Esophagus squamous epithelium (tissue), 4 donors: ENCODE measurements around the gene NOTCH4.
"Not testable (repeated sequence)": the region's sequence is repeated elsewhere in the genome, so short reads cannot be mapped to it uniquely, and the experiment has no call there.

Experiments used
- CTCF ChIP-seq, 6 experiments: fragments of 450-650 bp in 4 of 6; fragments of 200-600 bp in 2 of 6; sonication (generic) in 2 of 6; IDR thresholded peaks; one replicate each; pipeline ENCODE4 v1.5.1; 2016 to 2019; ENCODE audit warnings: antibody characterized with exemption in 6 of 6, mild to moderate bottlenecking in 4 of 6, moderate library complexity in 4 of 6
- POLR2A ChIP-seq, 4 donors: fragments of 450-650 bp; IDR thresholded peaks; one replicate each; pipeline ENCODE4 v1.6.1; 2017; ENCODE audit warnings: antibody characterized with exemption in 4 of 4, mild to moderate bottlenecking in 4 of 4, moderate library complexity in 3 of 4

DNA sequence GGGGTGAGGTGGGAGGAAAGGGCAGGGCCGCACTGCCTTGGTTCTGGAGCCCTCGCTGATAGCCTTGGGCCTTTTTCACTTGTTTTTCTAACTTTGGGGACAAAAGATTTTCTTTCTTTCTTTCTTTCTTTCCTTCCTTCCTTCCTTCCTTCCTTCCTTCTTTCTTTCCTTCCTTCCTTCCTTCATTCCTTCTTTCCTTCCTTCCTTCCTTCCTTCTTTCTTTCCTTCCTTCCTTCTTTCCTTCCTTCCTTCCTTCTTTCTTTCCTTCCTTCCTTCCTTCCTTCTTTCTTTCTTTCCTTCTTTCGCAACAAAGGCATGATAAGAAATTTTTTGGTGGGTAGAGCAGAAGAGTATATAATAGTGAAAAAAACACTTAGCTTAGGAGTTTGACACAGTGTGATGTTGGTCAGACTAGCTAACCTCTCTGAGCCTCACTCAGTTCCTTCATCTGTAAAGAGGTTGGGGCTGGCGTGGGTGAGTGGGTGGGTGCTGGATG is 18.5 kb upstream of the NOTCH4 start:
- not testable (repeated sequence) for TF ChIP-seq CTCF, POLR2A (IDR thresholded peaks at IDR 0.05)
